ENCODE data around the gene HLCS.

The HLCS gene

DNA sequence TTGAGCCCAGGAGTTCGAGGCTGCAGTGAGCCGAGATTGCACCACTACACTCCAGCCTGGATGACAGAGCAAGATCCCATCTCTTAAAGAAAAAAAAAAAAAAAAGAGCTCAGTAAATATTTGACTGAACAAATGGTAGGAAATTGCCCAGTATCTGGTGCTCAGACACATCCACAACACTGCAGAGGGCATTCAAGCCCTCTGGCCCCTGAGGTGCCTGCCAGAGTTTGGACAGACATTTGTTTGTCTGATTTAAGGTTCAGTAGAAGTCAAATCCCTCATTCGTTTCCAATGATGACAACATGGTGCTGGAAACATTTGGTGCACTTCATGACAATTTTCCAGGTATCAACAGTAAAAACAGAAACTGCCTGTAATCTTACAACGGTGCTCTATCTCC is 86.6 kb downstream of the HLCS start:
- DNase-seq, result no peak

DNA sequence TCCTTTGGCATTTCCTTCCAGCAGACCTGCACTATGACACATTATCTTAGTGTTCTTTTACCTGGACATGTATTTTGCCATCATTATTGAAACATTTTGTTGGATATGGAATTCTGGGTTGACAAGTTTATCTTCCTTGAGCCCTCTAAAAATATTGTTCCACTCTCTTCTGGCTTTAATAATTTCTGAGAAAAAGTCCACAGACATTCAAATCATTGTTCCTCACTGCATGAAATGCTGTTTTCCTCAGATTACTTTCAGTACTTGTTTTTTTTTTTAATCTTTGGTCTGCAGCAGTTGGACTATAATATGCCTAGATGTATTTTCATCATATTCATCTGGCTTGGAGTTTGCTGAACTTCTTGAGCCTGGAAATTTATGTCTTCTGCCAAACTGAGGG is 88.7 kb downstream of the HLCS start:
- no peak for DNase-seq

DNA sequence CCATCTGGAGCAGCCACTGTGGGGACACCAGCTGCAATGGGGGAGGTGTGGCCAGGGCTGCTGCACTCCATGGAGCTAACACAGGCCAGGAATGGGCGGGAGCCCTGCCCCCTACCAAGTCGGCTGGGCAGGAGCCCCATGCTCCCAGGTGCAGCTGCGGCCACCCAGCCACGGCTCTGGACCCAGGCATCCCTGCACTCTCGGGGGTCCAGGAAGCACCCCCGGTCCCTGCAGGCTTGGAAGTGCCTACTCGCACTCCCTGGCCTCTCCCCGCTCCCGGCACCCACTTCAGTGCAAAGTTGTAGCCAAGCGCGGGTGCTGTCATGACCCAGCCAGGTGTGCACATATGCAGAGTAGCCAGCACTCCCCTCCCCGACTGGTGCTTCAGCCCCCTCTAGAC is 91.8 kb downstream of the HLCS start:
- no peak for DNase-seq

DNA sequence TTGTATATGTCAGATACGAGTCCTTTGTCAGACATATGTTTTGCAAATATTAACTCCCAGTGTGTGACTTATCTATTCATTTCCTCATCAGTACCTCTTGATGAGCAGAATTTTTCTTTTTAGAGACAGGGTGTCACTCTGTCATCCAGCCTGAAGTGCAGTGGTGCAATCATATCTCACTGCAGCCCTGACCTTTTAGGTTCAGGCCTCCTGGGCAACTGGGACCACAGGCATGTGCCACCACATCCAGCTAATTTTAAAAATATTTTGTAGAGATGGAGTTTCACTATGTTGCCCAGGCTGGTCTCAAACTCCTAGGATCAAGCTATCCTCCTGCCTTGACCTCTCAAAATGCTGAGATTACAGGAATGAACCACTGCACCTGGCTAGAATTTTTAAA is 93.0 kb downstream of the HLCS start:
- no peak for DNase-seq

DNA sequence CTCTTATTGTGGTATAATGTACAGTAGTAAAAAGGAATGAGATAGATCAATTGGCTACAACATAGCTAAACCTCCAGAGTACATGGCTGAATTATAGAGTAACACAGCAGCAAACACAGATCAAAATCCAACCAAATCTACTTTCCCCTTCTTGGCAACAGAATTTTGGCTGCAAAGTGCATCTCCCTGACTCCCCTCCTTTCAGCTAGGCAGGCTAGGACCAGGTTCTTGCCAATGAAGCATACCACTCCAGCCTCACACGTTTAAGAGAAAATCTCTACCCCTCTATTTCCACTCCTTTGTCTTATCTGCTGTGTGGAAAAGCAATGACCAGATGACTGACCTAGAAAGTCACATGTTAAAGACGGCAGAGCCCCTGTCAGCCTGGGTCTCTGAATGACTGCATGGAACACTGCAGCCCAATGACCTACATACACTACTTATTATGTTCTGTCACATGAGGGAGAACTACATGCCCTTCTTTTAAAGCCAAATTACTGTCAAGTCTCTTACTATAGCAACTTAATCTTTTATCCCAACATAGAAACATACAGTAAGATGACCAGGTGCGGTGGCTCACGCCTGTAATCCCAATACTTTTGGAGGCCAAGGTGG is 99.1 kb downstream of the HLCS start:
- DNase-seq, result no peak

DNA sequence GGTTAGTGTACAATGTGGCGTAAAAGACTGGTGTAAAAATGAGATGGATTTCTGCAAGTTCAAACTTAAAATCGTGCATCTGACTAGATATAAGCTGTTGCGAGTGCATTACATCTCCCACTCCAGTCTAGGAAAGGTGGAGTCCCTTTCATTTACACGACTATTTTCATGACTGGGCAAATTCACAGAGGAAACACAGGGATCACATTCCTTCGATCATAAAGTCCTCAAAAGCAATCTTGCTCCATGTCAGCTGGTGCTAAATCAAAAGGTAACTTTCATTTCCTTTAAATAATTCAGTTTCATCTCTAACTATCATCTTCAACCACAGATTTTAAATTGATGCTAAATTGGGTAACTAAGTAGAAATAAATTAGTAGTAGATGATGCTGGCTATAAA is 100.0 kb downstream of the HLCS start:
- no peak for DNase-seq

DNA sequence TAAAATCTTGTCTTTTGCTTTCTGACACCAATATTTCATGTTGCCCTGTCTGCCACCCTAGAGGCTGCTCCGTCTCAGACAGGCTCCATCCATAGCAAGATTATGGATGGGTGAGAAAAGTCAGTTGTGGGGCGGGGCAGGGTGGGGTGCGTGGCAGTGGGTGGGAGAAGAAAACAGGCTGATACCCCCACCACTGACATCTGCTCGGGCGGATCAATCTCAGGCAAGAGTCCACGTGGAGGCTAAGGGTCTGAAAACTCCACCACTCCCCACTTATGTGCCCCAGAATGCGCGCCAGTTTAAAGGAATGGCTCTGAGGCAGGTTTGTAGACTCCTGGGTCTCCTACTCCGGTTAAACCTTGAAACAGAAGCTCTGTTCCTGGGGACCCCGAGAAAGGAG is 101.5 kb downstream of the HLCS start:
- no peak for DNase-seq

DNA sequence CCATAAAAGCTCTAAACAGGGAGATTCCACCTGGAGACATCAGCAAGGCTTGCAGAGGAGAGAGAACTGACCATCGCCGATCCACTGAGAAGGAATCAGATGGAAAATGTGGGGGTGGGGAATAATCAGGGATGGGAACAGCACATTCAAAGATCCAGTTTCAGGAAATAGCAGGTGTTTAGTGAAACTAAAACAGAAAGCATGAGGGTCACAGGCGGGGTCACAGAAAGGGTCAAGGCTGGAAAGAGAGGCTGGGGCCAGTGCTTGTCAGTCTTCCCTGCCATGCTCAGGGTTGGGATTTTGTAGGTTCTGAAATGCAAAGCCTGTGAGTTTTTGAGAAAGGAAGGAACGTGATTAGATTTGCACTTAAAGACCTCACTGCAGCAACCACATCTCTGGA is 103.2 kb downstream of the HLCS start:
- no peak for DNase-seq

DNA sequence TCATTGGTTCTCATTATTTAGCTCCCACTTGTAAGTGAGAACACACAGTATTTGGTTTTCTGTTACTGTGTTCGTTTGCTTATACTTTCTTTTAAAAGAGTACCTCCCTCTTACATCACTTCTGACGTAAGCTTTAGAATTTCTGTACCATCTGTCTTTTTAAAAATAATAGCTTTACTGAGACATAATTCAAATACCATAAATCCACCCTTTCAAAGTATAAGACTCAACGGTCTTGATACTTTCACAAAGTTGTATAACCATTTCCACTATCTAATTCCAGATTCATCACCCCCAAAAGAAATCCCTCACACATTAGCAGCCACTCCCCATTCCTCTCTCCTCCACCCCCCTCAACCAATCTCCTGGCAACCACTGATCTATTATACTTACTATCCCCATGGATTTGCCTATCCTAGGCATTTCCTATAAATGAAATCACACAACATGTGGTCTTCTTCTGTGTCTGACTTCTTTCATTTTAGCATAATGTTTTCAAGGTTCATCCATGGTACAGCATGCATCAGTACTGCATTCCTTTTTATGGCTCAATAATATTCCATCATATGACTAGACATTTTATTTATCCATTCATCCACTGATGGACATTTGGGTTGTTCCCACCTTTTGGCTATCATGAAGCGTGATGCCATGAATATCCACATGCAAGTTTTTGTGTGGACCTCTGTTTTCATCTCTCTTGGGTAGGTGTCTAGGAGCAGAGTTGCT is 104.7 kb downstream of the HLCS start:
- no peak for DNase-seq

DNA sequence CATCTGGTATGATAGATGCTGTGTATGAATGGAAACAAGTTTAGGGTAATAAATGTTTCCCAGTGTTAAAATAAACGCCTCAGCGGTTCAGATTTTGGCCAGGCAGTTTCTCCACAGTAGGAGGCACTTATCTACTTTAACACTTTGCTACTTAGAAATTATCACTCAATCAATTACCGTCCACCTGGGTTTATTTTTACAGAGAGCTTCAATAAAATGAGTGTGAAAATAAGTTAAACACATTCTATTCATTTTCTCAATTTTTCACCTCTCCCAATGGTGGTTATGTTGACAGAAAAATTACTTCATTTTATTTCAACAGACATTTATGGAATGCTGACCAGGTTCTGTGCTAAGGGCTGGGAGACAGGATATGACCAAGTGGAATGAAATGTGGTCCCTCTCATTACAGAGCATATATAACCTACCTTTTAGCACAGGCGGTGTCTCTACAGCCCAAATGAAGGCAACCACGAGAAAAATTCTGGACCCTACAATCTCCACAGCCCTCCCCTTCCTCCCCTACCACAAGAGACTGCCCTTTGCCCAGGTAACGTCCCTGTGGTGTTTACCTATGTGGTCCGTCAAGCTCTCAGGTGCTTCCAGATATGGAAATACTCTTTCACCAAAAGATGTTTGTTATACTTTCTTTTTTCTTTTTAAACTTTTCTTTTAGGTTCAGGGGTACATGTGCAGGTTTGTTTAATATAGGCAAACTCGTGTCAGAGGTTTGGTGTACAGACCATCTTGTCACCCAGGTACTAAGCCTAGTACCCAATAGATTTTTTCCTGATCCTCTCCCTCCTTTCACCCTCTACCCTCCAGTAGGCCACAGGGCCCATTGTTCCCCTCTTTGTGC is 105.5 kb downstream of the HLCS start:
- DNase-seq, result no peak

DNA sequence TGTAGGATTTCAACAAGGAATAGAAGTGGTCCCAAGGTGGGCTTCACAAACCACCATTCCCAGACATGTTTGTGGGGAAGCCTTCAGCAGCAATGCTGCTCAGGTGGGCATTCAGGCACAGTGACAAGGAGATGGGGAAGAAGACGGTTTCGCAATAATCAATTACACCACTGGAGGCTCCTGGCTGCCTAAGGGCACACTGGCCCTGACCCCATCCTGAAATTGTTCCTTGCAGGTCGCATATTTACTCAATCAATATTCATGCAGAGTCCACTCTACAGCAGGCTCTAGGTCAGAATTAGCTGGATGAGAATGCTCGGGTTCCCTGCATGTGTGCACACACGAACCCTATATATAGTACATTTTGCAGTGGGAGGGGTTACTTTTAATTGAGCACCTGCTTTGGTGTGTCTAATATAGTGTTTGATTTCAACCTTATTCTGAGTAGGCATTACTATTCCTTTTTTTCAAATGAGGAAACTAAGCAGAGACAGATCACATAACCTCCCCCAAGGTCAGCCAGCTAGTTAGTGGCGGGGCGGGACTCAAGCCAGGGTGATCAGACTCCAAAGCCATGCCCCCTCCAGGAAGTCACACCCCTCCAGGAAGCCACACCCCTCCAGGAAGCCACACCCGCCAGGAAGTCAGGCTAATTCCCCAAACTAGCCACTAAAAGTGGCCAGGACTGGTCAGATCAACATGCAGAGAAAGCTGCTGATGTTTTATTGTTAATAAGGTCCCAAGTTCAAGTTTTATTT is 106.5 kb downstream of the HLCS start:
- peak; percentile 6 to 31 for DNase-seq

DNA sequence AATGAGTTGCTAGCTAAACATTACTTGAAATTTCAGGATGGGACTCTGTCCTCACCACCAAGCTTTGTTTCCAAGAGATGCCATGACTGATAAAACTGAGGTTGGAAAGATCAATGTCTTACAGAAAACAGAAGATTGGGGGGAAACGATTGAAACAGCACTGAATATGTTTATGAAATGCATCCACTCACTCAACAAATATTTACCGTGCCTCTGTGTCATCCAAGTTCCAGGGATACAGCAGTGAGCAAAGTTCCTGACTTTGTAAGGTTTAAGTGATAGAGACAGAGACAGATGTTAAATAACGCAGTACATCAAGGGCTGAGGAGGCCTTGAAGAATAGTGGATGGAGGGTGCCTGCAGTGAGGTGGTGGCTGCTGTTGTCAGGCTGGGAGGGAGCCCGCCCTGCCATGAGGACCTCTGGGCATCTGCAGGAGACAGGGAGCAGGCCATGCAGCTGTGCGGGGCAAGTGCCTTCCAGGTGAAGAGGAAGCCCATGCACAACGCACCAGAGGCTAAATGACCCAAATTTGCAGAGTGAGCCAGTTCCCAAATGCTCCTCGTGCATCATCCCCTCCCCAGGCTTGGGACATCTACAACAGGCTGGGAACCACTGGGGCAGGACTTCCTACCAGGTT is 108.0 kb downstream of the HLCS start:
- DNase-seq, result no peak

DNA sequence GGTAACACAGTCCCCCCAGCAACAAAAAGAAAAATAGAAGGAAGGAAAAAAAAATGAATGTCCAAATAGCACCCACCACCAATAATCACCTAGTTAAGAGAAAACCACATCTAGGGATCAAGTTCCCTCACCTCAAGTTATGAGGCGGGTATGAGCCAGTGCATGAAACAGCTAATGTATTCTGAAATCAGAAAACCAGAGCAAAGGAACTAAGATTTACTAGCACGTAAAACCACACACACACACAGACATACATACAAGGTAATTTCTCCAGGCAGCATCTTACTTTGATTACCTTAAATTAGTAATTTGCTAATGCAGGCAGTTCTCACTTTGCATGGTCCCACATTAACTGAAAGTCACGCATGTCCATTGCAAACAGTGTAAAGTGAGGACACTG is 109.8 kb downstream of the HLCS start:
- no peak for DNase-seq

DNA sequence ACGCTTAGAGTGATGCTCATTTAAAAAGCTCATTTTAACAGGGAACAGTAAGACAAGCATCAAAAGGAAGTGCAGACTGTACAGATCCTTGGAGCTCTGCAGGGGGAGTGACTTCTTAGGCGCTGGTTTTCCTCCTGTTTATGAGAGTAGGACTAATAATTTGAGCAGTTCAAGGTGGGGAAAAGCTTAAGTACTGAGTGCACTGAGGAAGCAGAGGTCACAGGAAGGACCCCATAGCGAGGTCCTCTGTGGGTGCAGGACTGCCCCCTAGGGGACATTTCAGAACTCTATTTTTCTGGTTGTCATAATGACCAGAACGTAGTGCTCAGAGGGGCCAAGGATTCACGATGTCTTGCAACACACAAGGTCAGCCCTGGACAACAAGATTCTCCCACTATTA is 112.1 kb downstream of the HLCS start:
- DNase-seq, result no peak

DNA sequence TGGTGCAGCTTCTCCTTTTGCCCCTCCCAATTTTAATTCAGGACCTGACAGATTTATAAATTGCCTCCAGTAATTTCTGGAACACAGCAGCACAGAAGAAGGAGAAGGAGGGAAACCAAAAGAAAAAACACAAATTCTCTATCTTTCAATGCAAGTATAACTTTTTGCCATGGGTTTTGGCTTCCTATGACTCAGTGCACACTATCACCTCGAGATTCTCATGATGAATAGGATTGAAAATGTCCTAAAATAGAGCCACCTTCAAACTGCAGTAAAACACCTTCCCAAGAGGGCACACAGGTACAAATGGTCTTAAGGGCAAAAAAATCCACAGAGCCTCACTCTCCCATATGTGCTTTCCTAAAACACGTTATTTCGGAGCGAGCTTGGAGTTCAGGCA is 113.6 kb downstream of the HLCS start:
- no peak for DNase-seq

DNA sequence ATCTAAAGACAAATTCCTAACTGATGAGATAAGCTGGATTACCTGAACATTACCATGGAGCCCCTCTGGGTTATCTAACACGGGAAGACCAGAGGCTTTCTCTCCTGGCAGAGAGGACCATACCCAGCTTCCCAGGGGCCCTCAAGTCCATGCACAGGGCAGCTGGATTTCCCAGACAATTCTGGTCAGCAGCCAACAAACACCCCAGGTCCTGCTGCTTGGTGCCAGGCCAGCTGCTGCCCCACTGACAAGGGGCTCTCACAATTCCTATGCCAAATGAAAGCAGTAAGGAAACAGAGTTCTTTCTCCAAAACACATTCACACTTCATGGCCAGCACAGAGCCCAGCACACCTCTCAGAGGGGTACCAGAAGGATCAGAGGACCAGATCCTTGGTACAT is 114.2 kb downstream of the HLCS start:
- DNase-seq, result no peak

DNA sequence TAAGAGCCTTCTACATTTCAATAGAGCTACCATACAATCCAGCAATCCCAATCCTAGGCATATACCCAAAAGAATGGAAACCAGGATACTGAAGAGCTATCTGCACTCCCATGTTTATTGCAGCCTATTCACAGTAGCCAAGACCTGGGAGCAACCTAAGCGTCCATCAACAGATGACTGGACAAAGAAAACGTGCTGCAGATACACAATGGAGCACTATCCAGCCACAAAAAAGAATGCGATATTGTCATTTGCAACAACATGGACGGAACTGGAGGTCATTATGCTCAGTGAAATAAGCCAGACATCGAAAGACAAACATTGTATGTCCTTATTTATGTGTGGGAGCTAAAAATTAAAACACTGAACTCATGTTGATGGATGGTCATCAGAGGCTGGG is 115.3 kb downstream of the HLCS start:
- DNase-seq, result no peak

DNA sequence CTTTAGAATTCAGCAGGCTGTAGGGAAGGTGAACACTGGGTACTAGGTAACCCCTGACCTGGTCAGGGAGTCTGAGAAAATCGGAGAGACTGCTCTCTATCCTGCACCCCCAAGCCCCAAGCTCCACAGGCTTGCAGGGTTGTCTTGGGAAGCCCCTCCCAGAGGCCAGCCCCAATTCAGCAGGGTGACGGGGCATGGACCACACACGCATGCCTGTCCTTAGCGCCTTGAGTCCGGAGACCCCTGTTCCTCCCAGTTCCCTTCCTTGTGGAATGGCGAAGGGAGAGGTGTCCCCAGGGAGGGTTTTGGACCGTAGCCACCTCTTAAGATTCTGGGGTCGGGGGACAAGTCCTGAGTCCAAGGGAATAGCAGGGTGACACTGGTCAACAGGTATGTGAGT is 116.1 kb downstream of the HLCS start:
- DNase-seq, result no peak

DNA sequence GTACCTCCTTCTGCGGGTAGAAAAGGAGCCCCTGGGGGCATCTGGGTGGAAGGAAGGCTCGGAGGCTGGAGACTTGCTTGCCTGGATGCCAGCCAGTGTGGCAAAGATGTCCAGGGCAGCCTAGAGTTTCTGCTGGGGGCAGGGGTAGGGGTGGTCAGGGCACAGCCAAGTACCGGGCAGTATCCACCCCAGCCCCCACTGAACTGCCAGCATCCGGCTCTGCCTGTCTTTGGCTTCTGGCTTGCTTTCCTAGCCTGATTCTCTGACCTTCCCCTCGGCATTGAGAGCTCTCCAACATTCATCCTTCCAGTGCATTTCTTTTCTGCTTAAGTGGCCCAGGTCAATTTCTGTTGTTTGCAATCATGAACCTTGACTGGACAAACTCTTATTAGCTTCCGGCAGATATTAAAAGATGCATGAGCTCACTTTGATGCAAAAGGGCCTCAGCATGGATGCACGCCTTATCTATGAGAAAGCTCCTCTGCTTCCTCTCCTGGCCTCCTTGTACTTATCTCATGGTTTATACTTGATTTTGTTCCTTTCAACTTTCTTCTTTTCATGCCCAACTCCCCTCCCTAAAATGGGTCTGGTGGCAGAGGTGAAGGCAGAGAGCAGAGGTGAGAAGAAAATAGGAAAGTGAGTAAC is 116.9 kb downstream of the HLCS start:
- DNase-seq, result no peak

DNA sequence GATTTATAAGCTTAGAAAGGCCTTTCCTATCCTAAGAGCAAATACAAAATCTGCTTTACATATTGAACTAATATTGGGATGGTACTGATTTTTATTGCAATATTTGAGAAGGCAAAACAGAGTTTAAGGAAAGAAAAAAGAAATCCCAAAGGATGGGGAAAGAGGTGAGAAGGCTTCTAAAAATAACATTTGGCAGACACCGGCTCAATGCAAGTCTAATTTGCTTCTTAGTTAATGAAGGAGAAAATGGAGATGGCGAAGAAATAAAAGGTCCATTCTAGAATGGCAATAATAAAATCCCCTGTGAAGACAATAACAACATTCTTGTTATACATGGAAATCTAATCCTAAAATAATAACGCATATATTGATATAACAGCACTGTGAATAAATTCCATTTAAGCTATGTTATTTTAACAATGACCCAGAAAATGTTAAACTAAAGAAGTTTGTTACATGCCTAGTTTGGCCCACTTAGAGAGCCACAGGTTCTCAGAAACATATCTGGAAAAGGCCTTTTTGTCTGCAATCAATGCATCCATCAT is 117.7 kb downstream of the HLCS start:
- DNase-seq, result no peak

DNA sequence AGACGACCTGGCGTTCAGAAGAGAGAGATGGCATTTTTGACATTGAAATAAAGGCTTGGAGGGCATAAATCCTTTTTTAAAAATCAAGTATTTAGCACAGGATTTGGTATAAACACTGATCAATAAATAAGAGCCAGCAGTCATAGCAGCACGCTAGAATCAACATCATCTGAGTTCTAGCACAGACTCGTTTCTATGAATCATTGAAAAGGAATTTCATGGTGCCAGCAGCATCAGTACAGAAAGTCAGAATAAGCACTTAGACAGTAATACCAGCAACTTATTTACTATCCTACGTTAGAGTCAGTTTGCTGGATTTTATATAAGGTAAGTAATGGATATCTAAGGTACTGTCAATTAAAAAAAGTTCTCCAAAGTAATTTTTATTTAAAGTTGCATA is 119.3 kb downstream of the HLCS start:
- no peak for DNase-seq

DNA sequence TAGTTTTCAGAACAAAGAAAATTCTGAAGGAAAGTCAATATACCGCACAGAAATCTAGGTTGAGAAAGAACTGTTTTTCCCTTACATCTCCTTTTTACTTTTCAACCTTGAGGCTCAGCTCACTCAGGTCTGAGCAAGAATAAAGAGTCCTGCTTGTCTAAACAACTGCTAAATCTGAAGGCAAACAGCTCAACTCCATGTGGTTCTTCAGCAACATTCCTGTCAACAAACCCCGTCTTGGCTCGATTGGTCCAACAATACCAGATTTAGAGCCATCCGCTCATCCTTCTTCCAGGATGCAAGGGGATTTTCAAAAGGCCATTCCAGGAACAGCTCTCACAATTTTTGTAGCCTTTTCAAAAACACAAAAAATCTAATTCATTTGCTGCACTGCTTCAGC is 119.8 kb downstream of the HLCS start:
- DNase-seq, result no peak

All from bone marrow (tissue), 2 donors.